Measurements from ENCODE around the gene RNF175.

The RNF175 gene

GRCh38 chr4:153782581-153782980, 22.8 kb upstream of the RNF175 start:
- Mint-ChIP-seq H3K4me1 (peaks cover 32% of the 10 kb centered on the region), H3K27ac (peak overlapping the region; percentile 14 to 67 (median 26)), H3K36me3 (ENCODE audit: low read depth) (peaks cover 55% of the 10 kb centered on the region), H3K9me3 (no peaks in the 10 kb centered on the region), H3K27me3 (ENCODE audit: low read depth) (peaks cover 16% of the 10 kb centered on the region), H3K4me3 (peak overlapping the region in 2 of 3 experiments; percentile 6 to 49)
- no peak for TF ChIP-seq CTCF (IDR thresholded peaks at IDR 0.05; ENCODE audit: unreplicated experiment in 3 of 3)

DNA sequence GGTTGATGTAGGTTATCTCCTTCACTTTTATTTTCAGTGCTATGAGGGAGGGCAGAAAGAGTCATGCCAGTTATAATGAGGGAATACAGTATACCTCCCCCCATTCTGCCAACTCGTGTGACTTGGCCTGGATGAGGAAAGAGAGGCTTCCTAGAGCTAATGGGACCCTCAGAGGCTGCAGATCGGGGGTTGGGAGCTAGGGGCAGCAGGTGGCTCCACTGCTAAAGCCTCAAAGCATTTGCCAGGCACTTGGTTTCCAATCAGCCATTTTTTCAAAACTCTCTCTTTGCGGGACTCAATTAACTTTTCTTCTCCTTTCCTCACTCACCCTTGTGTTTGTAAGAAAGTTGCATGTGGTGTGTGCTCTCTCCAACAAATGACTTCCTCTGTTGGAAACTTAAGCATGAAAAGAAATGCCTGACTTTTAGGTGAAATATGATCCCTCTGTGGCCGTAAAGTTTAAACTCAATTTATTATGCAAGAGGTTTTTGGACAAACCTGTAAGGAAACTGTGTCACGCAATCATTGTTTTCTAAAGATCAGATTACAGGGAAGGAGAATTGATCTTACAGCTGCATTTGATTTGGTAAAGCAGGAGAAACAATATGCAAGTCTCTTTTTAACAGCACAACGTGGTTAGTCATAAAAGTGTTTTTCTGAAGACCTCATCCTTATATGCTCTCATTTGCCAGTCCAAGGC, 22.0 kb upstream of the RNF175 start:
- peak overlapping the region; percentile 14 to 67 (median 26) for H3K27ac Mint-ChIP-seq
- H3K4me1 Mint-ChIP-seq = peaks cover 32% of the 10 kb centered on the region
- H3K36me3 Mint-ChIP-seq (ENCODE audit: low read depth) = peaks cover 55% of the 10 kb centered on the region
- H3K4me3 Mint-ChIP-seq = peak overlapping the region in 2 of 3 experiments; percentile 0 to 6
- H3K27me3 Mint-ChIP-seq (ENCODE audit: low read depth) = peaks cover 8% of the 10 kb centered on the region
- H3K9me3 Mint-ChIP-seq = no peaks in the 10 kb centered on the region
- TF ChIP-seq CTCF (IDR thresholded peaks at IDR 0.05; ENCODE audit: unreplicated experiment in 3 of 3) = no peak

- Mint-ChIP-seq H3K4me1 (peaks cover 32% of the 10 kb centered on the region), H3K36me3 (ENCODE audit: low read depth) (peaks cover 55% of the 10 kb centered on the region), H3K27me3 (ENCODE audit: low read depth) (peaks cover 6% of the 10 kb centered on the region), H3K4me3 (no peak overlapping the region), H3K27ac (peak overlapping the region in 1 of 3 experiments; percentile 67), H3K9me3 (no peaks in the 10 kb centered on the region)
- TF ChIP-seq CTCF (IDR thresholded peaks at IDR 0.05; ENCODE audit: unreplicated experiment in 3 of 3) = no peak
Measured at GRCh38 chr4:153781280-153781679, 21.5 kb upstream of the RNF175 start.

DNA sequence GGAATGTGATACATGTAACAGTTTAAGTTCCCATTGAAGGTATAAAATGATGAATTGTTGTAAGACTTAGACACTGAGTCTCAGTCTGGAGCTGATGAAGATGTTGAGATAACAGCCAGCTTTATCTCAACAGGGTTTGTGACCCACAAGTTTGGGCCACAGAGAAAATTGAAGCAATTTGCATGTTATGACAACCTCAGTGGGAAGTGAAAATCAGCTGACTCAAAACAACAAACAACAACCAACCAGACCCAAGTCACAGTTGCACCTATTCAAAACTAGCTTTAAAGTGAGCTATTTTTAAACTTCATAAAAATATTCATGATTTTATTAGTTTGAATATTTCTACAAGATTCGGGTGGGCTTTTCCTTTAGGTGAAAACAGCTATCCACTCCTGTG, 21.1 kb upstream of the RNF175 start:
- H3K36me3 Mint-ChIP-seq (ENCODE audit: low read depth) = peaks cover 52% of the 10 kb centered on the region
- H3K4me1 Mint-ChIP-seq = peaks cover 32% of the 10 kb centered on the region
- H3K4me3 Mint-ChIP-seq = no peak overlapping the region
- H3K9me3 Mint-ChIP-seq = no peaks in the 10 kb centered on the region
- no peak for TF ChIP-seq CTCF (IDR thresholded peaks at IDR 0.05; ENCODE audit: unreplicated experiment in 3 of 3)
- H3K27ac Mint-ChIP-seq = peak overlapping the region in 1 of 3 experiments; percentile 67
- H3K27me3 Mint-ChIP-seq (ENCODE audit: low read depth) = peaks cover 3% of the 10 kb centered on the region

GRCh38 chr4:153780221-153780620, 20.4 kb upstream of the RNF175 start:
- peaks cover 32% of the 10 kb centered on the region for H3K4me1 Mint-ChIP-seq

More at GRCh38 chr4:153780221-153780620, 20.4 kb upstream of the RNF175 start:
- Mint-ChIP-seq H3K4me3 (no peak overlapping the region), H3K27me3 (ENCODE audit: low read depth) (no peaks in the 10 kb centered on the region), H3K36me3 (ENCODE audit: low read depth) (peaks cover 49% of the 10 kb centered on the region), H3K9me3 (no peaks in the 10 kb centered on the region), H3K27ac (peak overlapping the region in 2 of 3 experiments; percentile 8 to 23)
- no peak for TF ChIP-seq CTCF (IDR thresholded peaks at IDR 0.05; ENCODE audit: unreplicated experiment in 3 of 3)
